Measurements from ENCODE around the gene PPP1R13B.
A peak's percentile ranks its signal among the peaks of the same experiment; 100 is the strongest.
"Not testable (repeated sequence)": the region's sequence is repeated elsewhere in the genome, so short reads cannot be mapped to it uniquely, and the experiment has no call there.

Gene PPP1R13B

DNA sequence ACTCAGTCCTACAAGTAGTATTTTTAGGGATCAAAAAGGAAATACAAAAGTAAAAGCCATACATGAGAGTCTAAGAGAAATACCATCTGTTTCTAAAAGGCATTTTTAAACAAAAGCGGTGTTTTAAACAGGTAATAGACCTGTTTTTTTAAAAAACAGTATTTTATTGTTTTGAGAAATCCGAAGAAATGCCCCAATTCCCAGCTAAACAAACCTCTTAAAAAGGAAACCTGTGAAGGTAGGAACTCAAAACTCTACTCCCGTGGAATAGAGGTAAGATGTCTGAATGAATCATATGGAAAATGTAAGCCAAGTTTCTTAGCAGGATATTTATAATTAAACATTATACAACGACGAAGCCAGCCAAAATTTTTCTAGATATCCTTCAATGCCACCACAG, 2.0 kb downstream of the PPP1R13B start:
- H3K4me3 ChIP-seq (ENCODE audit: low read depth, low read length) = no peak overlapping the region
- H3K9me3 ChIP-seq (ENCODE audit: control insufficient read depth, insufficient read depth, low read depth, low read length) = no peaks in the 10 kb centered on the region
- ChIA-PET CTCF (interaction anchor here (1.7 kb wide), 1 partner anchor 55 kb away, joined by 6 read pairs; no protein-coding TSS in a partner anchor), POLR2A (no interaction called here)
- peaks cover 11% of the 10 kb centered on the region for H3K4me1 ChIP-seq (ENCODE audit: control insufficient read depth, insufficient read depth, low read length)
- no peak overlapping the region for H3K27ac ChIP-seq (ENCODE audit: extremely low read depth, low read depth, low read length)
- TF ChIP-seq KLF10 (tag by site-specific recombination; IDR thresholded peaks at IDR 0.05) = no peak
- TF ChIP-seq MZF1 (tag by site-specific recombination; IDR thresholded peaks at IDR 0.05; ENCODE audit: borderline replicate concordance) = no peak
- TF ChIP-seq ZNF473 (tag by site-specific recombination; IDR thresholded peaks at IDR 0.05) = no peak
- no peak for TF ChIP-seq BCL6B (tag by site-specific recombination; IDR thresholded peaks at IDR 0.05)
- TF ChIP-seq ZNF530 (tag by site-specific recombination; IDR thresholded peaks at IDR 0.05; ENCODE audit: low read depth) = no peak
- TF ChIP-seq ZNF214 (tag by site-specific recombination; IDR thresholded peaks at IDR 0.05; ENCODE audit: borderline replicate concordance) = no peak
- TF ChIP-seq ZBTB17 (tag by site-specific recombination; IDR thresholded peaks at IDR 0.05) = no peak
- TF ChIP-seq ZBTB10 (tag by site-specific recombination; IDR thresholded peaks at IDR 0.05) = no peak
- H3K36me3 ChIP-seq (ENCODE audit: control insufficient read depth in 2 of 2, insufficient read depth in 1 of 2, low read length in 2 of 2) = no peaks in the 10 kb centered on the region; a peak in 1 of 3 replicates

GRCh38 chr14:103841265-103841664, 6.1 kb downstream of the PPP1R13B start:
- H3K27ac ChIP-seq (ENCODE audit: extremely low read depth, low read depth, low read length); POLR2A ChIA-PET; H3K9me3 ChIP-seq (ENCODE audit: control insufficient read depth, insufficient read depth, low read depth, low read length); H3K4me3 ChIP-seq (ENCODE audit: low read depth, low read length); H3K36me3 ChIP-seq (ENCODE audit: control insufficient read depth in 2 of 2, insufficient read depth in 1 of 2, low read length in 2 of 2): not testable (repeated sequence)
- TF ChIP-seq SCRT2 (tag by site-specific recombination; IDR thresholded peaks at IDR 0.05) = peak; percentile 74
- peaks cover 11% of the 10 kb centered on the region for H3K4me1 ChIP-seq (ENCODE audit: control insufficient read depth, insufficient read depth, low read length)
- CTCF ChIA-PET = interaction anchor here (1.0 to 1.7 kb wide), 2 partner anchors 58 to 69 kb away, joined by 3 read pairs; no protein-coding TSS in a partner anchor

DNA sequence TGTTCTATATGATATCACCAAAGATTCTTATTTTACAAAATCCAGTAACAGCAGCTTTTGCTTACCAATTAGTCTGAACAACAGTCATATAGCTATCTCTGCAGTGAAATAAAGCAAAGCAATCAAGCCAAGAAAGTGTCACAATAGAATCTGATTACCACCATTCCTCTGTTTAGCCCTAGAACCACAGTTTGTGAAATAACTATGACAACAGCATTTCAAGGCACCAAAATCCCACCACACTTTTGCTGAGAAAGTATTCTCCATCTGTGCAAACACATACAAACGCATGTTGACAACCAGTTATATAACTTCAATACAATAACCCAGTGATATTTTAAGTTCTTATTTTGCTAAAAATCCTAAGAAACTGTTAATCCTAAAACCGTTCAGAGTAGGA, 7.4 kb downstream of the PPP1R13B start:
- ChIA-PET POLR2A (no interaction called here), CTCF (interaction anchor here (0.7 kb wide), 1 partner anchor 1423 kb away, joined by 3 read pairs; no protein-coding TSS in a partner anchor)
- no peaks in the 10 kb centered on the region; a peak in 1 of 3 replicates for H3K36me3 ChIP-seq (ENCODE audit: control insufficient read depth in 2 of 2, insufficient read depth in 1 of 2, low read length in 2 of 2)
- no peak overlapping the region for H3K4me3 ChIP-seq (ENCODE audit: low read depth, low read length)
- no peak overlapping the region for H3K27ac ChIP-seq (ENCODE audit: extremely low read depth, low read depth, low read length)
- H3K4me1 ChIP-seq (ENCODE audit: control insufficient read depth, insufficient read depth, low read length) = peaks cover 2% of the 10 kb centered on the region
- no peaks in the 10 kb centered on the region for H3K9me3 ChIP-seq (ENCODE audit: control insufficient read depth, insufficient read depth, low read depth, low read length)
- TF ChIP-seq PRDM1 (tag by site-specific recombination; IDR thresholded peaks at IDR 0.05) (0 out of 2 replicates have a peak, but pooled peaks have one; percentile 12), ZBTB1 (tag by site-specific recombination; IDR thresholded peaks at IDR 0.05) (no peak)
- TF ChIP-seq, protein P1, sequence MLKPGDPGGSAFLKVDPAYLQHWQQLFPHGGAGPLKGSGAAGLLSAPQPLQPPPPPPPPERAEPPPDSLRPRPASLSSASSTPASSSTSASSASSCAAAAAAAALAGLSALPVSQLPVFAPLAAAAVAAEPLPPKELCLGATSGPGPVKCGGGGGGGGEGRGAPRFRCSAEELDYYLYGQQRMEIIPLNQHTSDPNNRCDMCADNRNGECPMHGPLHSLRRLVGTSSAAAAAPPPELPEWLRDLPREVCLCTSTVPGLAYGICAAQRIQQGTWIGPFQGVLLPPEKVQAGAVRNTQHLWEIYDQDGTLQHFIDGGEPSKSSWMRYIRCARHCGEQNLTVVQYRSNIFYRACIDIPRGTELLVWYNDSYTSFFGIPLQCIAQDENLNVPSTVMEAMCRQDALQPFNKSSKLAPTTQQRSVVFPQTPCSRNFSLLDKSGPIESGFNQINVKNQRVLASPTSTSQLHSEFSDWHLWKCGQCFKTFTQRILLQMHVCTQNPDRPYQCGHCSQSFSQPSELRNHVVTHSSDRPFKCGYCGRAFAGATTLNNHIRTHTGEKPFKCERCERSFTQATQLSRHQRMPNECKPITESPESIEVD (tag by site-specific recombination; IDR thresholded peaks at IDR 0.05) = 0 out of 2 replicates have a peak, but pooled peaks have one; percentile 5

GRCh38 chr14:103839579-103839978, 7.8 kb downstream of the PPP1R13B start:
- 0 out of 2 replicates have a peak, but pooled peaks have one; percentile 4 for TF ChIP-seq PRDM1 (tag by site-specific recombination; IDR thresholded peaks at IDR 0.05)
- no peak for TF ChIP-seq ZNF837 (tag by site-specific recombination; IDR thresholded peaks at IDR 0.05)
- TF ChIP-seq ZNF664 (tag by site-specific recombination; IDR thresholded peaks at IDR 0.05) = peak; percentile 70; the same call in 1 of the 2 replicates
- Histone ChIP-seq H3K27ac (ENCODE audit: extremely low read depth, low read depth, low read length) (no peak overlapping the region), H3K9me3 (ENCODE audit: control insufficient read depth, insufficient read depth, low read depth, low read length) (no peaks in the 10 kb centered on the region), H3K4me1 (ENCODE audit: control insufficient read depth, insufficient read depth, low read length) (no peaks in the 10 kb centered on the region), H3K36me3 (ENCODE audit: control insufficient read depth in 2 of 2, insufficient read depth in 1 of 2, low read length in 2 of 2) (no peaks in the 10 kb centered on the region; a peak in 1 of 3 replicates), H3K4me3 (ENCODE audit: low read depth, low read length) (no peak overlapping the region)
- POLR2A ChIA-PET = no interaction called here
- CTCF ChIA-PET = no interaction called here

Data from HEK293 (cell line).